ENCODE results near the gene NAT14.

DNA sequence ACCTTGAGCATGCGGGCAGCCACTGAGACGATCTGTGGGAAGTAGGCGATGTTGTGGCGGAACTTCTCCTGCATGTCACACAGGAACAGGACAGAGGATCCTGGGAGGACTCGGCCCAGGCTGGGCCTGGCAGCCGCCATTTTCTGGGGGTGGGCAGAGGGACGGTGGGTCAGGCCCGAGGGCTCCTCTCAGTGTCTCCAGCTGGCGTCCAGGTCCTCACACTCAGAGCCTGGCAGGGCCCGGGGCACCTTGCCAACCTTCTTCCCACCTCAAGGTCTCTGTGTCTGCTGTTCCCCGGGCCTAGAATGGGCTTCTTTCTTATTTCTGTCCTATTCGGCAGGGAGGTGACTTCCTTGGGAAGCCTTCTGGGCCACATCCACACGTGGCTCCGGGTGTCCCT lies 28.6 kb upstream of the NAT14 start:
- TF ChIP-seq, protein P1, sequence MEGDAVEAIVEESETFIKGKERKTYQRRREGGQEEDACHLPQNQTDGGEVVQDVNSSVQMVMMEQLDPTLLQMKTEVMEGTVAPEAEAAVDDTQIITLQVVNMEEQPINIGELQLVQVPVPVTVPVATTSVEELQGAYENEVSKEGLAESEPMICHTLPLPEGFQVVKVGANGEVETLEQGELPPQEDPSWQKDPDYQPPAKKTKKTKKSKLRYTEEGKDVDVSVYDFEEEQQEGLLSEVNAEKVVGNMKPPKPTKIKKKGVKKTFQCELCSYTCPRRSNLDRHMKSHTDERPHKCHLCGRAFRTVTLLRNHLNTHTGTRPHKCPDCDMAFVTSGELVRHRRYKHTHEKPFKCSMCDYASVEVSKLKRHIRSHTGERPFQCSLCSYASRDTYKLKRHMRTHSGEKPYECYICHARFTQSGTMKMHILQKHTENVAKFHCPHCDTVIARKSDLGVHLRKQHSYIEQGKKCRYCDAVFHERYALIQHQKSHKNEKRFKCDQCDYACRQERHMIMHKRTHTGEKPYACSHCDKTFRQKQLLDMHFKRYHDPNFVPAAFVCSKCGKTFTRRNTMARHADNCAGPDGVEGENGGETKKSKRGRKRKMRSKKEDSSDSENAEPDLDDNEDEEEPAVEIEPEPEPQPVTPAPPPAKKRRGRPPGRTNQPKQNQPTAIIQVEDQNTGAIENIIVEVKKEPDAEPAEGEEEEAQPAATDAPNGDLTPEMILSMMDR (IDR thresholded peaks at IDR 0.05; ENCODE audit: poor library complexity, severe bottlenecking): no peak
- no peak for TF ChIP-seq EZH2 (IDR thresholded peaks at IDR 0.05; ENCODE audit: borderline replicate concordance, insufficient read depth, low read length, poor library complexity, severe bottlenecking)
- no peak for TF ChIP-seq RAD21 (conservative IDR thresholded peaks at IDR 0.05)
- TF ChIP-seq POLR2AphosphoS5 (IDR thresholded peaks at IDR 0.05): no peak
- TF ChIP-seq MXI1 (conservative IDR thresholded peaks at IDR 0.05; ENCODE audit: poor library complexity, severe bottlenecking): no peak
- TF ChIP-seq EP300 (conservative IDR thresholded peaks at IDR 0.05; ENCODE audit: poor library complexity, severe bottlenecking): no peak

All from neural cell (in vitro differentiated cells).